Uterus (tissue), 4 donors: ENCODE measurements around the gene EHD1. TPM values are rescaled to one million over a fixed set of nuclear protein-coding genes. Genes with fewer than 3 reads are reported as not detected.

Source experiments
- DNase-seq, 2 donors: peaks; one replicate each; pipeline ENCODE4 v3.0.0-alpha.2; 2019 to 2020
- H3K27ac ChIP-seq, 2 donors: fragments of 200-600 bp; sonication (generic); 1 replicate in 1 of 2; 2 replicates in 1 of 2; pipeline ENCODE4 v1.5.1; 2016 to 2018
- H3K27me3 ChIP-seq, 2 donors: fragments of 200-600 bp; sonication (generic); one replicate each; pipeline ENCODE4 v1.5.1; 2018 to 2019; ENCODE audit warnings: control low read depth in 1 of 2
- H3K36me3 ChIP-seq, 2 donors: fragments of 200-600 bp; sonication (generic); one replicate each; pipeline ENCODE4 v1.5.1; 2019; ENCODE audit warnings: control low read depth in 1 of 2
- H3K4me1 ChIP-seq, 2 donors: fragments of 200-600 bp; sonication (generic); one replicate each; pipeline ENCODE4 v1.5.1; 2018 to 2019; ENCODE audit warnings: control low read depth in 1 of 2
- H3K4me3 ChIP-seq, 2 donors: fragments of 200-600 bp; sonication (generic); 1 replicate in 1 of 2; 2 replicates in 1 of 2; pipeline ENCODE4 v1.5.1; 2018 to 2019; ENCODE audit warnings: mild to moderate bottlenecking in 1 of 2
- H3K9me3 ChIP-seq, 2 donors: fragments of 200-600 bp; sonication (generic); one replicate each; pipeline ENCODE4 v1.5.1; 2019; ENCODE audit warnings: control low read depth in 1 of 2
- POLR2A ChIP-seq, 2 donors: fragments of 450-650 bp; IDR thresholded peaks; one replicate each; pipeline ENCODE4 v1.6.1; 2016; ENCODE audit warnings: antibody characterized with exemption in 2 of 2, mild to moderate bottlenecking in 1 of 2, moderate library complexity in 1 of 2
- intact Hi-C: fragments of 100-400 bp; cut with DNase I; formaldehyde crosslinking; loops from one replicate; pipeline ENCODE4 v1.15.1; 2023; ENCODE audit warnings: low total_unique reads
- total RNA-seq, 4 donors: library from RNA; depleted of rRNA in 3 of 4; stranded (reverse); fragments of >200 nt in 3 of 4; gene quantifications; one replicate each; pipeline versions ENCODE4 v1.1.0 to v1.2.4, GENCODE V29; 2014 to 2023
- TF ChIP-seq, protein P1 (sequence below), 4 experiments: fragments of 200-600 bp in 2 of 4; fragments of 450-650 bp in 2 of 4; sonication (generic) in 2 of 4; IDR thresholded peaks; one replicate each; pipeline ENCODE4 v1.5.1; 2016 to 2019; ENCODE audit warnings: antibody characterized with exemption in 4 of 4, mild to moderate bottlenecking in 2 of 4, moderate library complexity in 1 of 4
- donor health status: DM: yes; HTN: yes; CAD: no.

The EHD1 gene
- total RNA-seq, 4 donors from 2014 or later, result 3.5 to 78.7 (median 36.9) TPM

DNA sequence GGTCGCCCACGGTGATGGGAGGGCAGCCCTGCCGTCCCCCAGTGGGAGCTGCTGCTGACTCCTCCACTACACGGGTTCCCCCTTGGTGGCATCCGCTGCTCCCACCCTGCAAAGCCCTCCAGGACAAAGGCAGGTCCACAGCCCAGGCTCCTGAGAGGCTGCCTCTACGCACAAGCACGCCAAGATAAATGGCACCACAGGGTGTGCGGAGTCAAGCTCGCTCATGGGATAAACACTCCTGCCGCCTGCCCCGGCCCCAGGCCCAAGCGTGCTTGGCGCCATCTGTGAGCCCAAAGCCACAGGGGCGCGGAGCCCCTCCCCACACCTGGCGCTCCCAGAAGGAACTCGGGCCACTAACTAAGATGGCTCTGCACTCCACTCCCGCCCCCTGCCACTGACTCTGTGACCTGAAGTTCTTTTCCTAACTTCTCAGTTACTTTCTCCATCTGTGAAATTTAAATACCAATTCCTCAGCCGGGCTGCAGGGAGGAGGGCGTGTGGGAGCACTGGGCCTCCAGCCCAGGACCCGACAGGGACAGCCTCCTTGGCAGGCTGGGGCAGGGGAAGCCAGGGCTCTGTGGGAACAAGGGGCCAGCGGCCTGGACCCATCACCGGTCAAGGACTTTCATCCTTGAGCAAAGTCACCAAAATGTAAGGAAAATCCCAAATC, 14.9 kb downstream of the EHD1 start:
- TF ChIP-seq POLR2A (IDR thresholded peaks at IDR 0.05), result no peak
- TF ChIP-seq, protein P1, sequence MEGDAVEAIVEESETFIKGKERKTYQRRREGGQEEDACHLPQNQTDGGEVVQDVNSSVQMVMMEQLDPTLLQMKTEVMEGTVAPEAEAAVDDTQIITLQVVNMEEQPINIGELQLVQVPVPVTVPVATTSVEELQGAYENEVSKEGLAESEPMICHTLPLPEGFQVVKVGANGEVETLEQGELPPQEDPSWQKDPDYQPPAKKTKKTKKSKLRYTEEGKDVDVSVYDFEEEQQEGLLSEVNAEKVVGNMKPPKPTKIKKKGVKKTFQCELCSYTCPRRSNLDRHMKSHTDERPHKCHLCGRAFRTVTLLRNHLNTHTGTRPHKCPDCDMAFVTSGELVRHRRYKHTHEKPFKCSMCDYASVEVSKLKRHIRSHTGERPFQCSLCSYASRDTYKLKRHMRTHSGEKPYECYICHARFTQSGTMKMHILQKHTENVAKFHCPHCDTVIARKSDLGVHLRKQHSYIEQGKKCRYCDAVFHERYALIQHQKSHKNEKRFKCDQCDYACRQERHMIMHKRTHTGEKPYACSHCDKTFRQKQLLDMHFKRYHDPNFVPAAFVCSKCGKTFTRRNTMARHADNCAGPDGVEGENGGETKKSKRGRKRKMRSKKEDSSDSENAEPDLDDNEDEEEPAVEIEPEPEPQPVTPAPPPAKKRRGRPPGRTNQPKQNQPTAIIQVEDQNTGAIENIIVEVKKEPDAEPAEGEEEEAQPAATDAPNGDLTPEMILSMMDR (IDR thresholded peaks at IDR 0.05), result no peak
- Histone ChIP-seq H3K4me1 (peaks cover 10 to 32% of the 10 kb centered on the region in 2 donors), H3K9me3 (no peaks in the 10 kb centered on the region), H3K27me3 (no peaks in the 10 kb centered on the region), H3K36me3 (no peaks in the 10 kb centered on the region), H3K27ac (peak overlapping the region; percentile 93 to 97), H3K4me3 (no peak overlapping the region)
- intact Hi-C loops, result no loop called here
- DNase-seq, result peak in 1 of 2 donors; percentile 75

DNA sequence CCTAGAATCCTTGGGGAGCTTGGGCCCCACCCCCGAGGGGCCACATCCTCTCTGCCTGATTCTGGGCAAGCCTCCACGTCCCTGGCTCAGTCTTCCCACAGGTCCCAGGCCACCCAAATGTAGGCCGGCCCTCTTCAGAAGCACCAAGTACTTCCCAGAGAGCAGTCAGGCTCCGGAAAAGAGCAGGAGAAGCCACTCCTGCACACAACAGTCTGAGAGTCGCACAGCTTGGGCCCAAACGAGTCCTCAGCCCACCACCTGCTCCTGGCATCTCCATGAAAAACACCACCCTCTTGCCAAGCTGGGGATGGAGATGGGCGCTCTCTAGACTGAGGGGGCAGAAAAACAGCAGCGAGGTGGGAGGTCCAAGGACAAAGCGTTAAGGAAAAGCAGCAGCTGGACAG, 15.4 kb downstream of the EHD1 start:
- Histone ChIP-seq H3K4me1 (peaks cover 10 to 27% of the 10 kb centered on the region in 2 donors), H3K27me3 (no peaks in the 10 kb centered on the region), H3K9me3 (no peaks in the 10 kb centered on the region), H3K36me3 (no peaks in the 10 kb centered on the region), H3K27ac (peak overlapping the region; percentile 93 to 97), H3K4me3 (no peak overlapping the region)
- DNase-seq, result no peak
- intact Hi-C loops, result no loop called here
- TF ChIP-seq, protein P1 (IDR thresholded peaks at IDR 0.05), result no peak
- no peak for TF ChIP-seq POLR2A (IDR thresholded peaks at IDR 0.05)

DNA sequence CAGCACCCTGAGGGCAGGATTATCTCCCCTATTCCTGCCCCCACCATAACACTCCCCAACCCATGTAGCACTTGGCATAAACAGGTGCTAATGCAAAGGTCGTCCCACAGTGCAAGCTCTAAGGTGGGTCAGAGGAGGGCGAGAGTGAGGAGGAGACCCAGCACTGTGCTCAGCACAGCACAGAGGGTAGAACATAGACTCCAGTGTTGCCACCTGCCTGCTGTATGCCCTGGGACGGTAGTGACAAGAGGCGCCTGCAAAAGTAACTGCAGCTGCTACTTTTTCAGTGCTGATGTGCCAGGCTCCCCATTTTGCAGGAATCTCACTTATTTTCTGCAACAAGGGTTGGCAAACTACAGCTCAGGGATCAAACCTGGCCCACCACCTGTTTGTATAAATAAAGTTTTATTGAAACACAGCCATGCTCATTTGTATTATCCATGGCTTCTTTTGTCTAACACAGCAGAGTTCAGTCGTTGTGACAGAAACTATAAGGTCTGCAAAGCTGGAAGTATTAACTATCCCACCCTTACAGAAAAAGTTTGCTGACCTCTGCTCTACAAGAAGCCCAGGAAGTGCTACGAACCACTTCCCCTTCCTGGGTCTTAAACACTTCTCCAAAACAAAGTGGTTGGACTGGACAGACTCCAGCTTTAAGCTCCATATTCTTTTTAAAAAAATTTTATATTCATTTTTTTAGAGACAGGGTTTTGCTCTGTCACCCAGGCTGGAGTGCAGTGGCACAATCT, 17.0 kb downstream of the EHD1 start:
- no peaks in the 10 kb centered on the region for H3K27me3 ChIP-seq
- no peaks in the 10 kb centered on the region for H3K9me3 ChIP-seq
- no peak for DNase-seq
- H3K4me3 ChIP-seq, result no peak overlapping the region
- TF ChIP-seq POLR2A (IDR thresholded peaks at IDR 0.05), result no peak
- TF ChIP-seq, protein P1 (IDR thresholded peaks at IDR 0.05), result no peak
- H3K27ac ChIP-seq, result peak overlapping the region; percentile 93 to 97
- peaks cover 11 to 32% of the 10 kb centered on the region in 2 donors for H3K4me1 ChIP-seq
- no peaks in the 10 kb centered on the region for H3K36me3 ChIP-seq
- intact Hi-C loops, result no loop called here

DNA sequence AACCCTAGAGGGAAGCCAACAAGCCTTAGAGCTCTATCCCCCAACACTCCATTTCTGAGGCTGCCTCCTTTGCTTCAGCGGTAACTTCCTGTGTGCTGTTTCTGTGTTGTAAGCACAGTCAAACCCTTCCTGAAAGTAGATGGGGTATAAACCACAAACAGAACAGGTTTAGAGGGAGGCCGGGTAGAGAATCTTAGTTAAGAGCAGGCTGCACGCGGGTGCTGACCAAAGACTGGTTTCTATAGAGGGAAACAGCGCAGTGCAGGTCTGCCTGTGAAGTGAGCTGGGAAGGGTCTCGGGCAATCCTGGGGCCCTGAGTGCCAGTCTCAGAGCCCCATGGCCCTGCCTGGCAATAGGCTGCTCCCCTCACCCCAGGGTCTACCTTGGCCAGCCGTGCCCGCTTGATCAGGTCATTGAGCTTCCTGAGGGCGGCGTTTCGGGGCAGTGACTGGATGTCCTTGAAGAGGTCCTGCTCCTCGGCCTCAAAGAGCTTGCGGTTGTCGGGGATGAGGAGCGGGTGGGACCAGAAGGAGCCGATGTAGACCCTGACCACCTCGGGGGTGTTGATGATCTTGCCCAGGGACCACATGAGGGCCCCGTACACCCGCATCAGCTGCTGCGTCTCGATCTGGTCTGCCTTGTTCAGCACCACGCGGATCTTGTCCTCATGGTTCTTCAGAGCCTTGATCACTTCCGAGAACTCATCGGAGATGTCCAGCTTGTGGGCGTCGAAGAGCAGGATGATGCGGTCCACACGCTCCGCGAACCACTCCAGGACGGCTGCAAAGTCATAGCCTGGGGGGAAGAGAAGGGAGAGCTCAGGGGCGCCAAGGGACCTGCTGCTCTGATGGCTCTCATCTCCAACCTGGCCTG, 18.6 kb downstream of the EHD1 start:
- H3K27ac ChIP-seq, result no peak overlapping the region
- intact Hi-C loops, result no loop called here
- H3K4me3 ChIP-seq, result no peak overlapping the region
- no peaks in the 10 kb centered on the region for H3K36me3 ChIP-seq
- H3K4me1 ChIP-seq, result peaks cover 15 to 34% of the 10 kb centered on the region in 2 donors
- TF ChIP-seq POLR2A (IDR thresholded peaks at IDR 0.05), result no peak
- TF ChIP-seq, protein P1 (IDR thresholded peaks at IDR 0.05), result no peak
- no peaks in the 10 kb centered on the region for H3K27me3 ChIP-seq
- no peak for DNase-seq
- no peaks in the 10 kb centered on the region for H3K9me3 ChIP-seq
